GM19025 (cell line): ENCODE results near the gene CBX1.

Experiments
- ATAC-seq: cut with Tn5 transposase; IDR thresholded peaks from one replicate; pipeline ENCODE4 v1.9.1; 2021; ENCODE audit warnings: mild to moderate bottlenecking, low read depth, moderate library complexity; ENCODE audit not compliant: unreplicated experiment

CBX1 gene

GRCh38 chr17:48101012-48101720 is at the start of gene CBX1:
Gene CBX1, minus strand, starts transcription at chr17:48101478. Its CDS starts 24,474 bp downstream, at chr17:48077004.
- ATAC-seq, result peak; percentile 91

GRCh38 chr17:48150597-48151001 is 49.3 kb upstream of the CBX1 start:
- ATAC-seq, result no peak

GRCh38 chr17:48149787-48150463 is 48.6 kb upstream of the CBX1 start:
- no peak for ATAC-seq

DNA sequence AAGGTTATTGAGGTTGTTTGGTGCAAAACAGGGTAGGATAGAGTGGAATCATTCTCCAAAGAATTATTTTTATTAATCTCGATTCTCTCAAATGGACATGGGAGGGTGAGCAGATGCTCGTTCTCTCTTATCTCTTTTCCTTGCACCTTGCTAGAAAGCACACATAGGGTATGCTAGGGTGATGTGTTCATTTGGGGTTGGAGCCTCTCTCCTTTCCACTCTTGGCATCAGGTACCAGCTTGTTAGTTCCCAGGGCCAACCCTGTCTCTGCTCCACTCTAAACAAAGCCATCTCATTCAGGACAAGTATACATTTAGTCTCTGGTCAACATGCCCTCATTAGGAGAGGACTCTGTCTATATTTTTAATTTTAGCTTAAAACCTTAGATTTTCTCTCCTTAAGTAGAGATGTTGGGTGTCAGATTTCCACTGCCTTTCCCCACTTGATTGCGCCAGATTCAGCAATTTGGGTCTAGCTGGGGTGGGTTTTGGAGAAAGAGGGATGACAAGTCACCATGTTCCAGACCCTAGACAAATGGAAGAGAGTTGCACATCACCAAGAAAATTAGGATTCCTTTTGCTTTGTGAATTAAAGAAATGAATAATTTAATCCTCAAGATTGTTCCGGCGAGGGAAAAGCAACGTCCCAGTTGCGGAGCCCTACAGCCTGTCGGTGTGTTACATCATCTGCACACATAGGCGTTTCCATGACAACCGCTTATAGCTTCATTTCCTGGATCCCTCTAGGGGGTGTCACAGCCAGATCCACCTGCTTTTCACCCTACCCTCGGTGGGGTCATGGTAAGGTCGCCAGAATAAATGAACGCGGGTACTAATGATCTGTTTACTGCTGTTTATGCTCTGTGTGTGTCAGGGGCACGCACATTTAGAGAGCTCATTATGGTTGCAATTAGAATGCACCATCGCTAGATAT is 47.8 kb upstream of the CBX1 start:
- ATAC-seq, result no peak

- no peak for ATAC-seq
Measured at GRCh38 chr17:48148029-48148770, 46.9 kb upstream of the CBX1 start.

DNA sequence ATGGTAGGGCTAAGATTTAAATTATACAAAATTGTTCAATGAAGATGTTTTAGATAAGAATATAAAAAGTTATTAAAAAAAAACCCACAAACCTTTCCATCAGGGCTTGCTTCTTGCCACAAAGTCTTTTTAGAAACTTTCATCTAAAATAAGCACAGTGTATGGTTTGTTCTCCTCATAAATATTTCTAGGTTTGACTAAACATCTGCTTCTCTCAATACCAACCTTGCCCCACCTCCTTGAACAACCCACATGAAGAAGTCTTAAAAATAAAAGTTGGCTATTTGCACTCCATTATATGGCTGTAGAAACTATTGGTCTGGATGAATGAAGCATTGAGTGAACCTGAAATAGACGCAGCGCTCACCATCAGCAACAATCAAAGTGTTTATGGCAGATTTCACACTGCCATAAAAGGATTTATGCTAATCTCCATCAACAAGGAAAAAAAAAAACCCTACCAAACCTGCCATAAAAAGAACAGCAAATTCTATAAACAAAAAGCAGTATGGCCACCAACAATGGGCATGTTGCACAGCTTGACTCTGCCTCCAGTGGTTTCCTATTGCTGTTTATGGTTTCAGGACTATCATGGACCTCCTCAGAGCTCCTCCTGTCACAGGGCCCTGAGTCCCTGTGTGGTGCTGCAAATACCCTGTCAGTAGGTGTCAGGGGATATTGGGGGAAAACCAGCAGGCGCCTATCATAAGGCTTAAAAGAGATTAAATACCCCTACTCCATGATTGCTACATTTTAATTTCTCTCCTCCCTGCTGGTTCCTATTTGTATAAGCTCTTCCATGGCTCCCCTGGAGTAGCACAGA is 43.9 kb upstream of the CBX1 start:
- ATAC-seq, result no peak

DNA sequence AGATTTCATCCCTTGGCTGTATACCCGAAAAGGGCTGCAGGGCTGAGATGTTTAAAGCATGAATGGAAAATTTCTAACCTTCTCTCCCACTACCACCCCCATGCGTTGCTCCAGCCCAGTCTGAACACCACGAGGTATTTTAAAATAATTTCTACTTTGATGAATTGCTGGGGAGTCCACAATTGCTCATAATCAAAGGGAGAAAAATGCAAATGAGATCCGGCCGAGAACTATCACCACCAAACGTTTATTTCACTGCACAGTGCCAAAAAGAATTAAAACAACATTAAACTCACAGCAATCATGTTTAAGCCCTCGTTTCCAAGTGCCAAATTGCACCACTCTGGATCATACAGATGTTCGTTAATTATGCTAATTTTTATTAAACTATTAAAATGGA is 43.0 kb upstream of the CBX1 start:
- ATAC-seq, result no peak

DNA sequence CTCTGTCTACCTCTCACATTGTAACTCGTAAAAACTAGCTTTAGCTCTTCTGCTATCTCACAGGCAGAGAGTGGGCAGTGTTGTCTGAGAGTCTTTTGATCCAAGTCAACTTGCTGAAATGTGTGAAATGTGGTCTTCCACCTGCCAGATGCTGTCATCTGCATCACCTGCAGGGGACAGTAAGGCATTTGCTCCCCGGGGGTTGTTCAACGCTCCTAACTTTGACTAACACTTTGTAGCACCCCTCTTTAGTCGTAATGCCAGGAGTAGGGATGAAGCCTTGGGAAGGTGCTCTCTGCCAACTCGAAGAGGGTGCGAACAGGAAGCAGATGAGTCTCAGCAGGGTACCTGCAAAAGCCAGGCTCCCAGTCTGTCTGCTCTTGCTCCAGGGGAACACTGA is 42.4 kb upstream of the CBX1 start:
- ATAC-seq, result no peak

DNA sequence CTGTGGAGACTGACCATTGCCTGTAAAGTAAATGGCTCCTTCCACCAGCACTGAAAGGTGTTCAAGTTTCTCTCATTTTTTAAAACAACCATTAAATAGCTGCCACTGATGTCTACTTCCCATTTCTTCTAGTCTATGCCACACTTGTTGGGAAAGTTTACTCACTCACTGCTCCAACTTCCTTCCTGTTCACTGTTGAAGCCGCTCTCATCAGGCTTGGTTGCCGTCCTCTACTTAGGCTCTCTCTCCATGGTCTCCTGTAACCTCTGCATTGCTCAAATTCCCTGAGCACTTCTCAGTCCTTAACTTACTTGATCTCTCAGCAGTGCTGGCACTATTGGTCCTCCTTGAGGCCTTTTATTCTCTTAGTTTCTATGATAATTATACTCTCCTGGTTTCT is 38.7 kb upstream of the CBX1 start:
- ATAC-seq, result no peak

GRCh38 chr17:48137656-48138055 is 36.4 kb upstream of the CBX1 start:
- no peak for ATAC-seq

DNA sequence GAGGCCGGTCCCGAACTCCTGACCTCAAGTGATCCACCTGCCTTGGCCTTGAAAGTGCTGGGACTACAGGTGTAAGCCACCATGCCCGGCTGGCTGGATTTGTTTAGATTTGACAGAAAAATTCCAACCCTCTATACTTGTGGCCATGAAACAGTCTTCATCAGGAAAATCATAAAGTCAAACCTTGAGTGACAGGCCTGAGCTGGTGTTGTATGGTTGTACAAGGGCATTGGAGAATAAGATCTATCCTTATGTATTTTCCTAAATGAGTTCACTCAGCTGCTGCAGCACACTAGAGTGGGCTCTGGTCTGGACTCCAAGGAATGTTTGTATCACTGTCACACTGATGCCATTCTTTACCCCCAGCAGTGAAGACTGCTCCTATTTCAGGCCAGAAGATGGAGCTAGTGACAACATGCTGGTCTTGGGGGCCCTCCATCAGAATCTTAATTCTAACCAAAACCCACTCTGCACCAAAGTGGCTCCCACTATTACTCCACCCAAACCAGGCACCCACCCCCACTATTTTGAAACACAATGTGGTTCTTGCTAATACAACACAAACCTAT is 33.7 kb upstream of the CBX1 start:
- ATAC-seq, result no peak

DNA sequence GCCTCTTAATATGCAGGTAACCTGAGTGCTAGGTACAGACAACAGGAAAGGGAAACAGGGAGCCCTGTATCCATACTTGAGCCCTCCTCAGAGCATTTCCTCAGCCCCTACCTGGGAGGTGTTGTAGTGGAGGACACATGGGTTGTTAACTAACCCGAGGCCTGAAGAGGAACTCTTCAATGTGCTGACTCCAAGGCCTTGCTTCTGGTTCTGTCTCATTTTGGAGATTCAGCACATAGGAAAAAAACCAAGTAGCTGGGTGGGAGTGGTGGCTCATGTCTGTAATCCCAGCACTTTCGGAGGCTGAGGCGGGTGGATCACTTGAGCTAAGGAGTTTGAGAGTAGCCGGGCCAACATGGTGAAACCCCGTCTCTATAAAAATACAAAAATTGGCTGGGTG is 31.1 kb upstream of the CBX1 start:
- no peak for ATAC-seq

DNA sequence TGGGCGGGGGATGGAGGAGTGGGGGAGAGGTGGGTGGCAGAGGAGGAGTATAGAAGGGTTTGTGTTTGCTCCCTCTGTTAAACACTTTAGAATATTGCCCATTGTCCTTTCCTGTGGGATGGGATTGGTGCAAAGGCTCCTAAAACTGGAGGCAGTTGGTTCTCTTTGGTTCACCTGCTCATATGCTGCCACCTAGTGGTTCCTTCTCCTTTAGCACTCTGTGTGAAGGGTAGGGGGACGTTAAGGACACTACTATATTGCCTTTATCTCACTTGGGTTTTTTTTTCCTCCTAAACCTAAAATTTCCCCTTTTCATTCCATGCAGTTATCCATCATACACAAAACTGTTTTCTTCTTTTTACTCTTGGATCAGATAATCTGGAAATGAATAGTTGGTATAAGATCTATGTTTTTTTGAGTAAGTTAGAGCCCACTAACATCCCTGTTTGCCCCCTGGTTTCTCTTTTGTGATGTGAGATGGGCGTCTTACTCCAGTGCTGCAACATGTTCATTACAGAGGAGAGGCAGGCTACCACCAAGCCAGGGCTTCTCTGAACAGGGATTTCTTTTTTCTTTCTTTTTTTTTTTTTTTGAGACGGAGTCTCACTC is 30.0 kb upstream of the CBX1 start:
- ATAC-seq, result no peak

GRCh38 chr17:48129981-48130380 is 28.7 kb upstream of the CBX1 start:
- no peak for ATAC-seq

DNA sequence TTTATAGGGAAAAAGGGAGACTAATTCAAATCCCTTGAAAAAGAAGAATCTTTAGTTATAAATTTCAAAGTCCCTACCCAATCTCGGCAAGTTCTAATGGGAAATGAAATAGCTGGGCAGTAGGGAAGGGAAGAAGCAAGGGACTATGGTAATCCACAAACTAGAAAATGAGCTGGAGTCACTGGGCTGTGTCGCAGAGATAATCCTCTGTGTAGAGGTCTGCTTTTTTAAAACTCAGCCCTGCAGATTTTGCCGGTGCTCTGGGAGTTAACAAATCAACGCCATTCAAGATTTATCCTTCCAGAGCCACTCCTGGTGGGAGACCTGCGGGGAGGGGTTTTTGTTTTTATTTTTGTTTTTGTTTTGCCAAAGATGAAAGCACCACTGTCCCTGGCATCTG is 27.1 kb upstream of the CBX1 start:
- no peak for ATAC-seq

- no peak for ATAC-seq
Measured at GRCh38 chr17:48127371-48128051, 26.2 kb upstream of the CBX1 start.

- no peak for ATAC-seq
Measured at GRCh38 chr17:48126532-48126850, 25.2 kb upstream of the CBX1 start.

DNA sequence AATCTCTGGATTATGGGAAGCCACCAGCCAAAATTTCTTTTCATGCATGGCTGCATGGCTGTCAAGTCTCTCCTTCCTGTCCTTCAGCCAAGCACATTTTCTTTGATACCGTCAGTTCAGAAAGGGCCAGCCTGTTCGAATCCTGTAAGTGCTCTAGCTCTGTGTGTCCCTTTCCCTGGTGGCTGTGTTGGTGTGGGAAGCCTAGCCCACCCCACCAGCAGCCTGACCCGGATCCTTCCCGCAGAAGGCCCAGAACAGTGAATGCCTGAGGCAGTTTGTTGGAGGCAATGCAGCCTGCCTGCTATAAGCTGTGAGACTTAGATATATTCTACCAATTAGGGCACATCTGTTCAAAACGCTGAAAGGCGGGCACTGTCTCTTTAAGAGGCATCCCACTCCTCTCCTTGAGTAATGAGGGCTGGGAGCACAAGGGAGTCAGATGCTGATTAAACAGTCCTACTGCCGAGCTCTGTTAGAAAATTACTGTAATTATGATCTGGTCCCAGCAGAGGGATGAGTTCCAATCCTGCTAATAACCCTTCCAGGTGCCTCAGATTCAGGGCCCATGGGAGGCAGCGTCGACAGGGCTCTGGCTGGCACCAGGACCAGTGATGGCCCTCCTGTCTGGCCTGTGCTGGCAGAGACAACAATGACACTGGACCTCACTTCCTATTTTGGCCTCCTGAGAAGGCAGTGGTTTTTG is 24.7 kb upstream of the CBX1 start:
- no peak for ATAC-seq
